ENCODE measurements around the gene TCEA3. TPM values are rescaled to one million over a fixed set of nuclear protein-coding genes. Genes with fewer than 3 reads are reported as not detected.
A peak's percentile ranks its signal among the peaks of the same experiment; 100 is the strongest.

TCEA3 gene
- total RNA-seq, 6 experiments from 2014 or later: 6.0 to 8.4 (median 7.1) TPM

DNA sequence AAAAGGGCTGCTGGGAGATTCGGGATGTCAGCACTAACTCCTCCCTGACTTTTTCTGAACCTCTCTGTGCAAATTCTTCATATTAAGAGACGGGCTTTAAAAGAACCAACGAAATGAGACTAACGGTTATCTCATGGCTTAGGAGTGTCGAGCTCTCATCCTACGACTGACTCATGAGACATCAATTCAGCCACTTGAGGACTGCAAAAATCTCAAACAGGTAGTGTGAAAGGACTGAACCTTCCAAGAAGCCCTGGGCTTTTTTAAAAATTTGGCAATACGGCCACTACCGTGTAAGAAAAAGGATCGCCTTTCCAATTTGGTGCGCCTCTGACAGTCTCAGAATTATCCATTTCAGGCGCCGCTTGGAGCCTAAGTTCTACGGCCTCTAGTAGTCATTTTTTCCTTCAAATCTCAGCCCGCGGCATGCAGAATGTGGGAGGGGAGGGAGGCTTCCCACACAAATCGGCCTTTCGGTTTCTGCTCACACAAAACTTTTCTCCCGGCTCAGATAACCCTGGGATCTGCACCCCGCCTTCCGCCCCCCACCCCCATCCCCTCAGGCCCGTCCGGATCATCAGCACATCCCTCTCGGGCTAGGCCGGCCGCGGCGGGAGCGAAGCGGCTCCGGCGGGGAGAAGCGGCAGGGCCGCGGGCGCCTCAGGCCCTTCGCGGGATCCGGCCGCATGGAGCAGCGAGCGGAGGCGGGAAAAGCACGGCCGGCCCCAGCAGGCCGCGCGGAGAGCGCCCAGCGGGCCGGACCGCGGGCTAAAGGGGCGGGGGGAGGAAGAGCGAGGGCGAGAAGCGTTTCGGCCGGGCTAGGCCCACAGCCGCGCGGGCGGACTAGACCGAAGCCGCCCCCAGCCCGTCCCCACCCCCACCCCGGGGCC is 81.1 kb downstream of the TCEA3 start:
- H3K4me1 Mint-ChIP-seq (ENCODE audit: low read depth): peaks cover 49% of the 10 kb centered on the region
- peak; percentile 80 for DNase-seq

GRCh38 chr1:23341931-23342692 is 82.4 kb downstream of the TCEA3 start:
- H3K9me3 Mint-ChIP-seq: no peaks in the 10 kb centered on the region
- peaks cover 61% of the 10 kb centered on the region for H3K4me1 Mint-ChIP-seq (ENCODE audit: low read depth)
- no peak for DNase-seq
- H3K4me3 Mint-ChIP-seq: peak overlapping the region; percentile 95
- H3K27me3 Mint-ChIP-seq (ENCODE audit: insufficient read depth): peaks cover 2% of the 10 kb centered on the region; the same call in 1 of the 2 replicates
- H3K36me3 Mint-ChIP-seq (ENCODE audit: low read depth): peaks cover 41% of the 10 kb centered on the region
- no peak for TF ChIP-seq CTCF (IDR thresholded peaks at IDR 0.05)
- peak overlapping the region; percentile 96 for H3K27ac Mint-ChIP-seq

More for the DNA sequence above, 81.1 kb downstream of the TCEA3 start:
- H3K27ac Mint-ChIP-seq: peak overlapping the region; percentile 96
- H3K4me3 Mint-ChIP-seq: peak overlapping the region; percentile 95
- no peaks in the 10 kb centered on the region for H3K9me3 Mint-ChIP-seq
- H3K36me3 Mint-ChIP-seq (ENCODE audit: low read depth): peaks cover 27% of the 10 kb centered on the region
- TF ChIP-seq CTCF (IDR thresholded peaks at IDR 0.05): no peak
- no peaks in the 10 kb centered on the region; the same call in none of the 2 replicates for H3K27me3 Mint-ChIP-seq (ENCODE audit: insufficient read depth)

DNA sequence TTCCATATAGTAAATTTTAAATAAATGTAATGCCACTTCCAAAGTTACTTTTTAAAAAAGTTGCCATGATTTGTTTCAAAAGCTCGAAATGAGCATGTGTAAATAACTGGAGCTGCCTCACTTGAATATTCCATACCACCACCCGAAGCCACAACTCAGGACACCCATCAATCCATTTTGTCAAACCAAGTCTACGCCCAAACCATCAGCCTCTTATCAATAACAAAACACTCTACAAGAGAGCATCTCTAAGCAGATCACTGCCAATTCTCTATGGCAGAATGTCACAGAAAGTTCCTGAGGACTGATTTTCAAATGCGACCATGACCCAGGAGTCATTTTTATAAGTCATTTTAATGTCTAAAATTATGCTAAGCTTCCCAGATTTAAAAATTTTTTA is 84.9 kb downstream of the TCEA3 start:
- peaks cover 57% of the 10 kb centered on the region for H3K4me1 Mint-ChIP-seq (ENCODE audit: low read depth)
- peaks cover 45% of the 10 kb centered on the region for H3K36me3 Mint-ChIP-seq (ENCODE audit: low read depth)
- 0 out of 2 replicates have a peak overlapping the region, but pooled peaks have one; percentile 1 for H3K27ac Mint-ChIP-seq

DNA sequence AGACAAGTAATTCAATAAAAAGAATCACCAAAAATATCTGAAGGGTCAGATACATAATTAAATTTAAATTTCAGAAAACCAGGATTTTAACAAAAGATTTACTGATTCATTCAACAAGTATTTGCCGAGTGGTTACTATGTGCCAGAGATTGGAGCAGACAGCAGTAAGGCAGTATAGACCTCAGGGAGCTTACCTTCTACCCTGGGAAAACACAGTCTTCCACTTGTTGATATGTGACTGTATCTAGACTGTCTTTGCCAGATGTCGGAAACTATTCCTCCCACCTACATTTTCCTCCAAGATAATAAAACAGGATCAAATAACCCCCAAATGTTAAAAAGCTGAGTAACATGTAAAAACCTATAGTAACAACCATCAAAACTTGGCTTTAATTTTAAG is 86.7 kb downstream of the TCEA3 start:
- H3K27me3 Mint-ChIP-seq (ENCODE audit: insufficient read depth): peaks cover 3% of the 10 kb centered on the region; the same call in 1 of the 2 replicates
- no peak for DNase-seq
- H3K4me3 Mint-ChIP-seq: no peak overlapping the region; the same call in 1 of the 2 replicates
- peak overlapping the region; percentile 3; the same call in 1 of the 2 replicates for H3K27ac Mint-ChIP-seq
- no peak for TF ChIP-seq CTCF (IDR thresholded peaks at IDR 0.05)
- no peaks in the 10 kb centered on the region for H3K9me3 Mint-ChIP-seq
- H3K4me1 Mint-ChIP-seq (ENCODE audit: low read depth): peaks cover 56% of the 10 kb centered on the region
- peaks cover 51% of the 10 kb centered on the region for H3K36me3 Mint-ChIP-seq (ENCODE audit: low read depth)

More for the DNA sequence above, 84.9 kb downstream of the TCEA3 start:
- Mint-ChIP-seq H3K9me3 (no peaks in the 10 kb centered on the region), H3K27me3 (ENCODE audit: insufficient read depth) (peaks cover 3% of the 10 kb centered on the region; the same call in 1 of the 2 replicates), H3K4me3 (peak overlapping the region; percentile 95)
- no peak for DNase-seq
- no peak for TF ChIP-seq CTCF (IDR thresholded peaks at IDR 0.05)

GRCh38 chr1:23331713-23332112 is 92.8 kb downstream of the TCEA3 start:
- TF ChIP-seq CTCF (IDR thresholded peaks at IDR 0.05): no peak
- H3K4me3 Mint-ChIP-seq: no peak overlapping the region
- H3K27ac Mint-ChIP-seq: no peak overlapping the region
- DNase-seq: no peak
- no peaks in the 10 kb centered on the region for H3K9me3 Mint-ChIP-seq
- H3K36me3 Mint-ChIP-seq (ENCODE audit: low read depth): peaks cover 58% of the 10 kb centered on the region
- H3K27me3 Mint-ChIP-seq (ENCODE audit: insufficient read depth): no peaks in the 10 kb centered on the region
- peaks cover 34% of the 10 kb centered on the region for H3K4me1 Mint-ChIP-seq (ENCODE audit: low read depth)

Other genes starting within 250 kb of the TCEA3 start
- under 1 TPM; 0.17 to 0.53 (median 0.44) TPM for gene HTR1D, start 207.2 kb downstream of the TCEA3 start, total RNA-seq (2021; fragmentation: NEBNext Ultra II Directional; extraction: Animal tissue kit (Norgen Biotek cat#: 25700))
- 100 to 1,000 TPM; 115 to 147 (median 144) TPM for gene HNRNPR, start 80.5 kb downstream of the TCEA3 start, total RNA-seq (2021; fragmentation: NEBNext Ultra II Directional; extraction: Animal tissue kit (Norgen Biotek cat#: 25700))
- gene ZNF436, start 54.9 kb downstream of the TCEA3 start, total RNA-seq (2021; fragmentation: NEBNext Ultra II Directional; extraction: Animal tissue kit (Norgen Biotek cat#: 25700)): 1 to 10 TPM; 7.3 to 9.9 (median 8.8) TPM
- 10 to 100 TPM in 4 of 6 experiments, 1 to 10 TPM in 2; 5.9 to 14.5 (median 12.3) TPM for gene ASAP3, start 59.4 kb upstream of the TCEA3 start, total RNA-seq (2021; fragmentation: NEBNext Ultra II Directional; extraction: Animal tissue kit (Norgen Biotek cat#: 25700))
- gene E2F2, start 106.5 kb upstream of the TCEA3 start, total RNA-seq (2021; fragmentation: NEBNext Ultra II Directional; extraction: Animal tissue kit (Norgen Biotek cat#: 25700)): 1 to 10 TPM in 5 of 6 experiments, under 1 TPM in 1; 0.83 to 2.1 (median 1.9) TPM
- 100 to 1,000 TPM; 560 to 690 (median 604) TPM for gene ID3, start 134.8 kb upstream of the TCEA3 start, total RNA-seq (2021; fragmentation: NEBNext Ultra II Directional; extraction: Animal tissue kit (Norgen Biotek cat#: 25700))

Data from HFFc6 (cell line).